HEK293 (cell line): ENCODE measurements around the gene STEAP4.

Experiments used
- CTCF ChIA-PET: fragments of 350-600 bp; formaldehyde crosslinking; extraction: SDS; loops from one replicate; lab custom pipeline; 2021; ENCODE audit warnings: antibody characterized with exemption; lab: Yijun Ruan, JAX
- POLR2A ChIA-PET: fragments of 300-600 bp; formaldehyde crosslinking; extraction: SDS; loops from one replicate; lab custom pipeline; 2020; ENCODE audit warnings: antibody characterized with exemption, inconsistent platforms; lab: Yijun Ruan, JAX
- H3K27ac ChIP-seq: fragments of 200-500 bp; sonication (Bioruptor generic); 2 replicates; pipeline ENCODE4 v1.5.1; 2014; ENCODE audit warnings: low read depth, low read length, control low read depth, inconsistent platforms; ENCODE audit errors: extremely low read depth
- H3K36me3 ChIP-seq, 2 experiments: fragments of 200-500 bp in 1 of 2; sonication (Bioruptor generic) in 1 of 2; 1 replicate in 1 of 2; 2 replicates in 1 of 2; pipeline ENCODE4 v1.5.1; 2014 to 2017; ENCODE audit warnings: inconsistent platforms in 2 of 2, low read length in 2 of 2; ENCODE audit not compliant: control insufficient read depth in 2 of 2, insufficient read depth in 1 of 2
- H3K4me1 ChIP-seq: fragments of 200-500 bp; sonication (Bioruptor generic); 2 replicates; pipeline ENCODE4 v1.5.1; 2014; ENCODE audit warnings: mild to moderate bottlenecking, low read length, inconsistent platforms; ENCODE audit not compliant: control insufficient read depth, insufficient read depth
- H3K4me3 ChIP-seq: 2 replicates; pipeline ENCODE4 v1.5.1; 2011; ENCODE audit warnings: low read depth, mild to moderate bottlenecking, control low read depth, low read length, moderate library complexity
- H3K9me3 ChIP-seq: fragments of 200-500 bp; sonication (Bioruptor generic); 2 replicates; pipeline ENCODE4 v1.5.1; 2014; ENCODE audit warnings: low read depth, low read length, inconsistent platforms; ENCODE audit not compliant: control insufficient read depth, insufficient read depth
- GLI4 ChIP-seq: fragments of 450-650 bp; formaldehyde crosslinking; IDR thresholded peaks from 2 replicates; pipeline ENCODE4 v1.5.1; 2016; ENCODE audit warnings: missing biosample characterization, missing genetic modification characterization
- KLF7 ChIP-seq: fragments of 450-650 bp; formaldehyde crosslinking; IDR thresholded peaks from 2 replicates; pipeline ENCODE4 v1.5.1; 2016; ENCODE audit warnings: missing biosample characterization, missing genetic modification characterization, borderline replicate concordance
- MZF1 ChIP-seq: fragments of 450-650 bp; formaldehyde crosslinking; IDR thresholded peaks from 2 replicates; pipeline ENCODE4 v1.5.1; 2017; ENCODE audit warnings: missing biosample characterization, missing genetic modification characterization, borderline replicate concordance
- ZBTB1 ChIP-seq: fragments of 450-650 bp; formaldehyde crosslinking; IDR thresholded peaks from 2 replicates; pipeline ENCODE4 v1.5.1; 2016; ENCODE audit warnings: missing biosample characterization, missing genetic modification characterization
- ZBTB21 ChIP-seq: fragments of 450-650 bp; formaldehyde crosslinking; IDR thresholded peaks from 2 replicates; pipeline ENCODE4 v1.5.1; 2017; ENCODE audit warnings: missing biosample characterization, missing genetic modification characterization
- ZFP69B ChIP-seq: fragments of 450-650 bp; formaldehyde crosslinking; IDR thresholded peaks from 2 replicates; pipeline ENCODE4 v1.5.1; 2016; ENCODE audit warnings: missing biosample characterization, missing genetic modification characterization
- ZNF121 ChIP-seq: fragments of 450-650 bp; formaldehyde crosslinking; IDR thresholded peaks from 2 replicates; pipeline ENCODE4 v1.5.1; 2016; ENCODE audit warnings: missing biosample characterization, missing genetic modification characterization
- ZNF138 ChIP-seq: fragments of 450-650 bp; formaldehyde crosslinking; IDR thresholded peaks from 2 replicates; pipeline ENCODE4 v1.5.1; 2016; ENCODE audit warnings: missing biosample characterization, missing genetic modification characterization, borderline replicate concordance
- ZNF19 ChIP-seq: fragments of 450-650 bp; formaldehyde crosslinking; IDR thresholded peaks from 2 replicates; pipeline ENCODE4; 2016; ENCODE audit warnings: missing biosample characterization, missing genetic modification characterization, low read depth
- ZNF274 ChIP-seq, 2 experiments: fragments of 200-500 bp in 1 of 2; fragments of 450-650 bp in 1 of 2; sonication (Bioruptor generic) in 1 of 2; formaldehyde crosslinking in 1 of 2; IDR thresholded peaks; 2 replicates each; pipeline versions ENCODE4 v1.5.1 to v1.6.1; 2014 to 2016; ENCODE audit warnings: borderline replicate concordance in 1 of 2, inconsistent platforms in 1 of 2, low read length in 1 of 2, missing biosample characterization in 1 of 2, missing genetic modification characterization in 1 of 2
- ZNF37A ChIP-seq: fragments of 450-650 bp; IDR thresholded peaks from 2 replicates; pipeline ENCODE4 v1.5.1; 2018; ENCODE audit warnings: missing biosample characterization, missing genetic modification characterization
- ZNF426 ChIP-seq: fragments of 450-650 bp; formaldehyde crosslinking; IDR thresholded peaks from 2 replicates; pipeline ENCODE4 v1.5.1; 2017; ENCODE audit warnings: missing biosample characterization, missing genetic modification characterization, mild to moderate bottlenecking, inconsistent platforms, moderate library complexity
- ZNF518A ChIP-seq: fragments of 450-650 bp; formaldehyde crosslinking; conservative IDR thresholded peaks from 2 replicates; pipeline ENCODE4 v1.5.1; 2016; ENCODE audit warnings: low read depth, missing biosample characterization, missing genetic modification characterization
- ZNF548 ChIP-seq: fragments of 450-650 bp; formaldehyde crosslinking; IDR thresholded peaks from 2 replicates; pipeline ENCODE4 v1.5.1; 2016; ENCODE audit warnings: missing biosample characterization, missing genetic modification characterization
- ZNF558 ChIP-seq: fragments of 450-650 bp; formaldehyde crosslinking; IDR thresholded peaks from 2 replicates; pipeline ENCODE4 v1.5.1; 2016; ENCODE audit warnings: missing biosample characterization, missing genetic modification characterization
- ZNF658 ChIP-seq: fragments of 450-650 bp; formaldehyde crosslinking; IDR thresholded peaks from 2 replicates; pipeline ENCODE4; 2016; ENCODE audit warnings: missing biosample characterization, missing genetic modification characterization
- ZNF792 ChIP-seq: fragments of 450-650 bp; formaldehyde crosslinking; IDR thresholded peaks from 2 replicates; pipeline ENCODE4 v1.5.1; 2016; ENCODE audit warnings: missing biosample characterization, missing genetic modification characterization
- TF ChIP-seq, protein P1 (sequence below): fragments of 450-650 bp; formaldehyde crosslinking; IDR thresholded peaks from 2 replicates; pipeline ENCODE4 v1.5.1; 2016; ENCODE audit warnings: missing biosample characterization, missing genetic modification characterization, borderline replicate concordance
- TF ChIP-seq, protein P2 (sequence below): fragments of 450-650 bp; formaldehyde crosslinking; IDR thresholded peaks from 2 replicates; pipeline ENCODE4 v1.5.1; 2016; ENCODE audit warnings: missing biosample characterization, missing genetic modification characterization
- TF ChIP-seq, protein P3 (sequence below): fragments of 450-650 bp; formaldehyde crosslinking; IDR thresholded peaks from 2 replicates; pipeline ENCODE4 v1.5.1; 2016; ENCODE audit warnings: missing biosample characterization, missing genetic modification characterization
- TF ChIP-seq, protein P4 (sequence below): fragments of 450-650 bp; formaldehyde crosslinking; IDR thresholded peaks from 2 replicates; pipeline ENCODE4; 2016; ENCODE audit warnings: missing biosample characterization, missing genetic modification characterization

The STEAP4 gene

GRCh38 chr7:88328787-88329186, 22.1 kb upstream of the STEAP4 start:
- Histone ChIP-seq H3K4me1 (no peaks in the 10 kb centered on the region), H3K4me3 (no peak overlapping the region), H3K9me3 (no peaks in the 10 kb centered on the region), H3K36me3 (no peaks in the 10 kb centered on the region), H3K27ac (no peak overlapping the region)
- CTCF ChIA-PET: no interaction called here
- POLR2A ChIA-PET: no interaction called here
- TF ChIP-seq ZNF121 (tag by site-specific recombination) (no peak), ZNF138 (tag by site-specific recombination) (no peak), ZNF558 (no peak), ZBTB21 (tag by site-specific recombination) (no peak), ZFP69B (tag by site-specific recombination) (no peak), ZNF274 (IDR thresholded peaks at IDR 0.05; ENCODE audit: low read length) (no peak), ZNF274 (tag by site-specific recombination; IDR thresholded peaks at IDR 0.05; ENCODE audit: borderline replicate concordance) (no peak), ZNF426 (tag by site-specific recombination) (no peak), ZNF19 (tag by site-specific recombination) (no peak), MZF1 (tag by site-specific recombination) (no peak), ZNF37A (tag by site-specific recombination) (no peak), KLF7 (no peak)
- TF ChIP-seq, protein P1, sequence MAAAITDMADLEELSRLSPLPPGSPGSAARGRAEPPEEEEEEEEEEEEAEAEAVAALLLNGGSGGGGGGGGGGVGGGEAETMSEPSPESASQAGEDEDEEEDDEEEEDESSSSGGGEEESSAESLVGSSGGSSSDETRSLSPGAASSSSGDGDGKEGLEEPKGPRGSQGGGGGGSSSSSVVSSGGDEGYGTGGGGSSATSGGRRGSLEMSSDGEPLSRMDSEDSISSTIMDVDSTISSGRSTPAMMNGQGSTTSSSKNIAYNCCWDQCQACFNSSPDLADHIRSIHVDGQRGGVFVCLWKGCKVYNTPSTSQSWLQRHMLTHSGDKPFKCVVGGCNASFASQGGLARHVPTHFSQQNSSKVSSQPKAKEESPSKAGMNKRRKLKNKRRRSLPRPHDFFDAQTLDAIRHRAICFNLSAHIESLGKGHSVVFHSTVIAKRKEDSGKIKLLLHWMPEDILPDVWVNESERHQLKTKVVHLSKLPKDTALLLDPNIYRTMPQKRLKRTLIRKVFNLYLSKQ (tag by site-specific recombination): no peak
- TF ChIP-seq, protein P2, sequence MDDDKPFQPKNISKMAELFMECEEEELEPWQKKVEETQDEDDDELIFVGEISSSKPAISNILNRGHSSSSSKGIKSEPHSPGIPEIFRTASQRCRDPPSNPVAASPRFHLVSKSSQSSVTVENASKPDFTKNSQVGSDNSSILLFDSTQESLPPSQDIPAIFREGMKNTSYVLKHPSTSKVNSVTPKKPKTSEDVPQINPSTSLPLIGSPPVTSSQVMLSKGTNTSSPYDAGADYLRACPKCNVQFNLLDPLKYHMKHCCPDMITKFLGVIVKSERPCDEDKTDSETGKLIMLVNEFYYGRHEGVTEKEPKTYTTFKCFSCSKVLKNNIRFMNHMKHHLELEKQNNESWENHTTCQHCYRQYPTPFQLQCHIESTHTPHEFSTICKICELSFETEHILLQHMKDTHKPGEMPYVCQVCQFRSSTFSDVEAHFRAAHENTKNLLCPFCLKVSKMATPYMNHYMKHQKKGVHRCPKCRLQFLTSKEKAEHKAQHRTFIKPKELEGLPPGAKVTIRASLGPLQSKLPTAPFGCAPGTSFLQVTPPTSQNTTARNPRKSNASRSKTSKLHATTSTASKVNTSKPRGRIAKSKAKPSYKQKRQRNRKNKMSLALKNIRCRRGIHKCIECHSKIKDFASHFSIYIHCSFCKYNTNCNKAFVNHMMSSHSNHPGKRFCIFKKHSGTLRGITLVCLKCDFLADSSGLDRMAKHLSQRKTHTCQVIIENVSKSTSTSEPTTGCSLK (tag by site-specific recombination): no peak
- TF ChIP-seq, protein P3, sequence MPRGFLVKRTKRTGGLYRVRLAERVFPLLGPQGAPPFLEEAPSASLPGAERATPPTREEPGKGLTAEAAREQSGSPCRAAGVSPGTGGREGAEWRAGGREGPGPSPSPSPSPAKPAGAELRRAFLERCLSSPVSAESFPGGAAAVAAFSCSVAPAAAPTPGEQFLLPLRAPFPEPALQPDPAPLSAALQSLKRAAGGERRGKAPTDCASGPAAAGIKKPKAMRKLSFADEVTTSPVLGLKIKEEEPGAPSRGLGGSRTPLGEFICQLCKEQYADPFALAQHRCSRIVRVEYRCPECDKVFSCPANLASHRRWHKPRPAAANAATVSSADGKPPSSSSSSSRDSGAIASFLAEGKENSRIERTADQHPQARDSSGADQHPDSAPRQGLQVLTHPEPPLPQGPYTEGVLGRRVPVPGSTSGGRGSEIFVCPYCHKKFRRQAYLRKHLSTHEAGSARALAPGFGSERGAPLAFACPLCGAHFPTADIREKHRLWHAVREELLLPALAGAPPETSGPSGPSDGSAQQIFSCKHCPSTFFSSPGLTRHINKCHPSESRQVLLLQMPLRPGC (tag by site-specific recombination): no peak

GRCh38 chr7:88324699-88325098, 18.0 kb upstream of the STEAP4 start:
- POLR2A ChIA-PET: no interaction called here
- Histone ChIP-seq H3K27ac (no peak overlapping the region), H3K36me3 (no peaks in the 10 kb centered on the region), H3K4me1 (no peaks in the 10 kb centered on the region), H3K9me3 (no peaks in the 10 kb centered on the region), H3K4me3 (no peak overlapping the region)
- CTCF ChIA-PET: no interaction called here
- TF ChIP-seq ZNF548: no peak
- no peak for TF ChIP-seq ZNF792
- no peak for TF ChIP-seq GLI4 (tag by site-specific recombination)
- no peak for TF ChIP-seq ZNF19 (tag by site-specific recombination)
- TF ChIP-seq, protein P4, sequence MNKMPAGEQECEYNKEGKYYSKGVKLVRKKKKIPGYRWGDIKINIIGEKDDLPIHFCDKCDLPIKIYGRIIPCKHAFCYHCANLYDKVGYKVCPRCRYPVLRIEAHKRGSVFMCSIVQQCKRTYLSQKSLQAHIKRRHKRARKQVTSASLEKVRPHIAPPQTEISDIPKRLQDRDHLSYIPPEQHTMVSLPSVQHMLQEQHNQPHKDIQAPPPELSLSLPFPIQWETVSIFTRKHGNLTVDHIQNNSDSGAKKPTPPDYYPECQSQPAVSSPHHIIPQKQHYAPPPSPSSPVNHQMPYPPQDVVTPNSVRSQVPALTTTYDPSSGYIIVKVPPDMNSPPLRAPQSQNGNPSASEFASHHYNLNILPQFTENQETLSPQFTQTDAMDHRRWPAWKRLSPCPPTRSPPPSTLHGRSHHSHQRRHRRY (tag by site-specific recombination): no peak
- no peak for TF ChIP-seq ZBTB1 (tag by site-specific recombination)
- TF ChIP-seq ZNF518A (tag by site-specific recombination): no peak
- no peak for TF ChIP-seq ZNF658
